ENCODE data around the gene KIFC3. TPM values are rescaled to one million over a fixed set of nuclear protein-coding genes. Genes with fewer than 3 reads are reported as not detected.

Gene KIFC3
- total RNA-seq, 6 experiments from 2014 or later, result 51.8 to 81.5 (median 72.7) TPM

DNA sequence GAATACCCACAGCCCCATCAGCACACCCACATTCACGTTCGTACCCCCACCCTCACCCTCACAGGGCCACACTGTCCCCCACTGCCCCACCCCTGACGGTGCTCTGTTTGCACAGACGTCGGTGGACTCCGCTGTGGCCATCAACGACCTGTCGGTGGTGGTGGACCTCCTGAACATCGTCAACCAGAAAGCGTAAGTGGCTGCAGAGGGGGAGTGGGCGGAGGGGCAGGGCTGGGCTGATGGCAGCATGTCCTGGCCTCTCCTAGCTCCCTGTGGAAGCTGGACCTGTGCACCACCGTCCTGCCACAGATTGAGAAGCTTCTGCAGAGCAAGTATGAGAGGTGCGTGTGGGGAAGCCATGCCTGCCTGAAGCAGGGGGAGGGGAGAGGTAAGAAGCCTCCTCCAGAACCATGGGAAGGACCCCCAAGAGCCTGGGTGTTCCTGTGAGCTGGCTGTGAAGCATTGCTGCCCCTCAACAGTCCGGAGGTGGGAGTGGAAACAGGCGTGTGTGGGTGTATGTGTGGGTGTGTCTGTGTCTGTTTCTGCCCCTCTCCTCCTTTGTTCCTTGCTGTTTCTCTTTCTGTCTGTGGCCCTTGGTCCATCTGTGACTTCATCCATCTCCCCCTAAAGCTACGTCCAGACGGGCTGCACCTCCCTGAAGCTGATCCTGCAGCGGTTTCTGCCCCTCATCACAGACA lies 46.4 kb downstream of the KIFC3 start:
- DNase-seq, result no peak
- H3K36me3 Mint-ChIP-seq (ENCODE audit: low read depth), result no peaks in the 10 kb centered on the region; the same call in 1 of the 2 replicates
- H3K4me1 Mint-ChIP-seq (ENCODE audit: low read depth), result no peaks in the 10 kb centered on the region
- TF ChIP-seq, protein P1, sequence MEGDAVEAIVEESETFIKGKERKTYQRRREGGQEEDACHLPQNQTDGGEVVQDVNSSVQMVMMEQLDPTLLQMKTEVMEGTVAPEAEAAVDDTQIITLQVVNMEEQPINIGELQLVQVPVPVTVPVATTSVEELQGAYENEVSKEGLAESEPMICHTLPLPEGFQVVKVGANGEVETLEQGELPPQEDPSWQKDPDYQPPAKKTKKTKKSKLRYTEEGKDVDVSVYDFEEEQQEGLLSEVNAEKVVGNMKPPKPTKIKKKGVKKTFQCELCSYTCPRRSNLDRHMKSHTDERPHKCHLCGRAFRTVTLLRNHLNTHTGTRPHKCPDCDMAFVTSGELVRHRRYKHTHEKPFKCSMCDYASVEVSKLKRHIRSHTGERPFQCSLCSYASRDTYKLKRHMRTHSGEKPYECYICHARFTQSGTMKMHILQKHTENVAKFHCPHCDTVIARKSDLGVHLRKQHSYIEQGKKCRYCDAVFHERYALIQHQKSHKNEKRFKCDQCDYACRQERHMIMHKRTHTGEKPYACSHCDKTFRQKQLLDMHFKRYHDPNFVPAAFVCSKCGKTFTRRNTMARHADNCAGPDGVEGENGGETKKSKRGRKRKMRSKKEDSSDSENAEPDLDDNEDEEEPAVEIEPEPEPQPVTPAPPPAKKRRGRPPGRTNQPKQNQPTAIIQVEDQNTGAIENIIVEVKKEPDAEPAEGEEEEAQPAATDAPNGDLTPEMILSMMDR (IDR thresholded peaks at IDR 0.05), result no peak
- peaks cover 5% of the 10 kb centered on the region for H3K27me3 Mint-ChIP-seq (ENCODE audit: insufficient read depth)
- no peak overlapping the region for H3K27ac Mint-ChIP-seq
- no peaks in the 10 kb centered on the region for H3K9me3 Mint-ChIP-seq
- no peak overlapping the region for H3K4me3 Mint-ChIP-seq

DNA sequence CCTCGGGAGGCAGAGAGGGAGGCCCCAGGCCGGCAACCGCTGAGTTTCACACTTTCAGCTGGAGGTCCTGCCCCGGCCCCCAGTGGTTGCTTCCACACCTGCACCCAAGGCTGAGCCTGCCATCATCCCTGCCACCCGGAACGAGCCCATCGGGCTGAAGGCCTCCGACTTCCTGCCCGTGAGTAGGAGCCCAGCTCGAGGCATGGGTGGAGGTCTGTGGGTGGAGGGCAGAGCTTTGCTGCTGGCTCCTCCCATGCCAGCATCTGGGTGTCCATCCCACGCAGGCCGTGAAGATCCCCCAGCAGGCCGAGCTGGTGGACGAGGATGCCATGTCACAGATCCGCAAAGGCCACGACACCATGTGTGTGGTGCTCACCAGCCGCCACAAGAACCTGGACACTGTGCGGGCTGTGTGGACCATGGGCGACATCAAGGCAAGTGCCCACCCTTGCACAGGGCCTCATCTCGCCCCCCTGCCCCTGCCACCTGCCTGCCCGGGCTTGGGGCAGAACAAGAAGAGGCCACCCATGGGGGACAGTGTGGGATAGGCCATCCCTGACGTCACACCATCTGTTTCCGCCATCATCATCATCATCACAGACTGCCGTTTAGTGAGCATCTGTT lies 47.1 kb downstream of the KIFC3 start:
- no peaks in the 10 kb centered on the region; the same call in 1 of the 2 replicates for H3K36me3 Mint-ChIP-seq (ENCODE audit: low read depth)
- no peak overlapping the region for H3K4me3 Mint-ChIP-seq
- no peak for DNase-seq
- H3K9me3 Mint-ChIP-seq, result no peaks in the 10 kb centered on the region
- no peaks in the 10 kb centered on the region for H3K4me1 Mint-ChIP-seq (ENCODE audit: low read depth)
- H3K27me3 Mint-ChIP-seq (ENCODE audit: insufficient read depth), result peaks cover 5% of the 10 kb centered on the region
- no peak overlapping the region for H3K27ac Mint-ChIP-seq
- TF ChIP-seq, protein P1 (IDR thresholded peaks at IDR 0.05), result peak; percentile 51

DNA sequence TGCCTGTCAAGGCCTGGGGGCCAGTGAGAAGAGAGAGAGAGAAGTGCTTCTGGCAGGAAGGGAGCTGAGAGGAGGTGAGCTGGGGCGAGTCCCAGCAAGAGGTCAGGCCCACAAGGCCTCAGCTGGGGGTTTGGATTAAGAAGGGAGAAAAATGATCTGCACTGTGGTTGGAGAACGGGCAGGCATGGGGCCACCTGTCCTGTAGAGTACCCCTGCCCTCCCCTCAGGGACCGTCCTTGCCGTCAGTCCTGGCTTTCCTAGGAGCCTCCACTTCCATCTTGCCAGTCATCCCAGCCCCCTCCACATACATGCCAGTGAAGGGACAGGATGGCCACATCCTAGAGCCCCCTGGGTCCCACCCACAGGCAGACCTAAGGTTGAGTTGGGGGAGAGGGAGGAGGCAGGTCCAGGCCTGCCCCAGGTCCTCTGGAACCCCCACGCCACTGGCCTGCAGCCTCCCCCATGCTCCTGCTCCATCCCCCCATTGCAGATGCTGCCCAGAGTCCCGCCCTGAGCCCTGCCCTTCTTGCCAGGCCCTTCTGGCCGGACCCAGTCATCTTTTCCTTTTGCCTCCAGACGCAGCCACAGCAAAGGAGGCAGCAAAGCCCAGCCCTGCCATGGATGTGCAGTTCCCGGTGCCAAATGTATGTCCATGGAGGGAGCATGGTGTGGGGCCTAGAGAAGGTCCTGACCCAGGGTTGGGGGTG lies 47.8 kb downstream of the KIFC3 start:
- no peak for DNase-seq
- Mint-ChIP-seq H3K4me1 (ENCODE audit: low read depth) (no peaks in the 10 kb centered on the region), H3K27ac (peak overlapping the region; percentile 36; the same call in 1 of the 2 replicates), H3K9me3 (no peaks in the 10 kb centered on the region), H3K27me3 (ENCODE audit: insufficient read depth) (peaks cover 6% of the 10 kb centered on the region), H3K4me3 (no peak overlapping the region), H3K36me3 (ENCODE audit: low read depth) (no peaks in the 10 kb centered on the region; the same call in 1 of the 2 replicates)
- TF ChIP-seq, protein P1 (IDR thresholded peaks at IDR 0.05), result no peak

DNA sequence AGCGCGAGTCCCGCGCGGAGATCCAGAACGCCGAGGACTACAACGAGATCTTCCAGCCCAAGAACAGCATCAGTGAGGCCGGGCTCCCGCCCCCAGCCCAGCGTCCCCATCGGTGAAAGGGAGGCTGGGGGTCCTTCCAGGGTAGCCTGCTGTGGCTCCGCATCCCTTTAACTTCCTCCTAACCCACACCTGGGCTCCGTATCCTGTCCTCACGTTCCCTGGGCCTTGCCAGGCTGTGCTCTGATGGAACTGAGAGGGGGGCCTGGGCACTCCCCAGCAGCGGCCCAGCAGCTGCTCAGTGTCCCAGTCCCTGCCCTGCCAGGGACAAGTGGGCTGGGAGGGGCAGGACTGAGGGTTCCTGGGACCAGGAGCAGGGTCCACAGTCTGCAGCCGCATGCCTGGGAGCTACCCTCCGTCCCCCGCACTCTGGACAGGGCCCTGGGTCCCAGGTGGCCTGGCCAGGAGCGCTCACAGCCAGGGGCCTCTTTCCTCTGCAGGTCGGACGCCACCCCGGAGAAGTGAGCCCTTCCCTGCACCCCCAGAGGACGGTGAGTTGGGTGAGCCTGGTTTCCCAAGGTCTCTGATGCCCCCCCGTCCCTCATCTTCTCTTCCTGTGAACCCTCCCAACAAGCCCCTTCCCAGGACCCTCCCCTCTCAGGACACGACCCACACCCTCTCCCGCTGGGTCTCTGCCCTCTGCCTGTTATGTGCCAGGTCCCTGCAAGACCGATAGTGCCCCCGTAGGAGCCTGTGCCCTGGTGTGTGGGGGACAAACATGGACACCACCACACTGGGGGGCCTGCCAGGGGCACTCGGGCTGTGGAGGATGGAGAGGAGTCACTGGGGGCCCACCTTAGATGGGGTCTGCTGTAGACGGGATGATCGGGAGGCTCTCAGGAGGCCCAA lies 48.6 kb downstream of the KIFC3 start:
- Mint-ChIP-seq H3K27ac (peak overlapping the region; percentile 36; the same call in 1 of the 2 replicates), H3K36me3 (ENCODE audit: low read depth) (no peaks in the 10 kb centered on the region; the same call in 1 of the 2 replicates), H3K4me1 (ENCODE audit: low read depth) (no peaks in the 10 kb centered on the region), H3K9me3 (no peaks in the 10 kb centered on the region), H3K4me3 (no peak overlapping the region), H3K27me3 (ENCODE audit: insufficient read depth) (peaks cover 6% of the 10 kb centered on the region)
- TF ChIP-seq, protein P1 (IDR thresholded peaks at IDR 0.05), result no peak
- DNase-seq, result no peak

All from HFFc6 (cell line).